H4 (cell line): ENCODE results near the gene ZXDB. TPM values are rescaled to one million over a fixed set of nuclear protein-coding genes. Genes with fewer than 3 reads are reported as not detected.

ENCODE experiments used
- total RNA-seq: library from RNA; depleted of rRNA; stranded (reverse); fragments of >200 nt; shearing (Covaris generic); gene quantifications from 2 replicates; pipeline ENCODE4 v1.2.3, GENCODE V29; 2014; rRNA removed

The ZXDB gene
- total RNA-seq, 1 experiment from 2014 or later: 5.6 TPM

Other genes with a start within 250 kb of the ZXDB start
- gene NLRP2B, start 88.2 kb downstream of the ZXDB start, total RNA-seq: not detected in 2 replicates